ENCODE data around the gene EIF3CL.
"Not testable (repeated sequence)": the region's sequence is repeated elsewhere in the genome, so short reads cannot be mapped to it uniquely, and the experiment has no call there.

Gene EIF3CL

DNA sequence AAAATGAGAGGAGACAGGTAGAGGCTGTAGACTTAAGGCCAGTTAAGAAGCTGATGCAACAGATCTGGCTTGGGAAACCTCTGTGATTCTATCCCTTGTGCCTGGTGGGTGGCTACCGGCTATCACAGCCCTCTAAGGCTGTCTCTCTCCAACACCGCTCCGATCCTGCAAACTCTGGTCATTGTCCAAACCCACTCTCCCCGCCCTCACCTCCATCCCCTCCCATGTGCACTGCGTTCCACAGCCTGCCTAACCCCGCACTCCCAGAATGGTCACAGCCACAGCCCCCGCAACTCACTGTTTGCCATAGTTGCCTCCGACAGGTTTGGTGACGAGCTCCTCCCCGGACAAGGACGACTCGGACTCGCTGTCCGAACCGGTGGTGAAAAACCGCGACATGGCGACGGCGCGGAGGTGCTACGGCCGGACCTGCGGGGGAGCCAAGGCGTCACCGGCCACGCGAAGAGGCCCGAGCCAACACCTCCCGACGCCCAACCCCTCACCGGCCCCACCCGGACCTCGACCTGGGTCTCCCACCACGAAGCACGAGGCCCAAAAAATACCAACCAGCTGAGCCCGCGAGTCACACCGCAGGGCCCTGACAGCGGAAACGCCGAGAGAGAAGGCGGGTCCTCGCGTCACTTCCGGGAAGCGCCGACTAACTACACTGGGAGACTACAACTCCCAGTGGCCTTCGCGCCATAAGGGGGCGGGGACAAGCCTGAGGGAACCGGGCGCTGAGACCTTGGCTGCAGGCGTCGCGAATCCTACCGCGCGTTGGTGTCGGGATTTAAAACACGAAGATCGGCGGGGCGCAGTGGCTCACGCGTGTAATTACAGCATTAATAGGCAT, at the start of gene EIF3CL:
Gene EIF3CL (minus strand): TSS at position 622 of the 853 bp plus-strand sequence. CDS start 223 bp downstream, at position 399.
- not testable (repeated sequence) for DNase-seq (ENCODE audit: low spot score)

DNA sequence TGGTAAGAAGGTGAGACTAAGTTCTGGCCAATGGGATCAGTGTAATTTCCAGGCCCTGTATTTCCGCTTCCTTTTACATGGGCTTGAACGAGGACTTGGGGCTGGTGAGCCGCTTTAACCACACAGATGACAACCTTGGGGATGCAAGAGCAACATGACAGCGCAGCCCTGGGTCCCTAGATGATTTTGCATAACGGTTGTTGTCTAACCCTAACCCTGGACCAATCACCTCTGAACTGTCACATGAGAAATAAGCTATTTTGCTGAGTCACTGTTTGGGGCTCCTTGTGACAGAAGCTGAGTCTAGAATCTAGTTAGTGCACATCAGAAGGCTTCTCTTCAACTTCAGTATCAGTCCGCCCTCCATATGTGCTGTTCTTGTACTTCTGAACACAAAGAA, 43.4 kb upstream of the EIF3CL start:
- DNase-seq (ENCODE audit: low spot score) = not testable (repeated sequence)

GRCh38 chr16:28446388-28446787, 42.7 kb upstream of the EIF3CL start:
- not testable (repeated sequence) for DNase-seq (ENCODE audit: low spot score)

GRCh38 chr16:28443943-28444342, 40.3 kb upstream of the EIF3CL start:
- not testable (repeated sequence) for DNase-seq (ENCODE audit: low spot score)

- not testable (repeated sequence) for DNase-seq (ENCODE audit: low spot score)
These were observed 35.3 kb upstream of the EIF3CL start for GRCh38 chr16:28438899-28439298.

- not testable (repeated sequence) for DNase-seq (ENCODE audit: low spot score)
These were observed 31.7 kb upstream of the EIF3CL start for GRCh38 chr16:28435340-28435739.

DNA sequence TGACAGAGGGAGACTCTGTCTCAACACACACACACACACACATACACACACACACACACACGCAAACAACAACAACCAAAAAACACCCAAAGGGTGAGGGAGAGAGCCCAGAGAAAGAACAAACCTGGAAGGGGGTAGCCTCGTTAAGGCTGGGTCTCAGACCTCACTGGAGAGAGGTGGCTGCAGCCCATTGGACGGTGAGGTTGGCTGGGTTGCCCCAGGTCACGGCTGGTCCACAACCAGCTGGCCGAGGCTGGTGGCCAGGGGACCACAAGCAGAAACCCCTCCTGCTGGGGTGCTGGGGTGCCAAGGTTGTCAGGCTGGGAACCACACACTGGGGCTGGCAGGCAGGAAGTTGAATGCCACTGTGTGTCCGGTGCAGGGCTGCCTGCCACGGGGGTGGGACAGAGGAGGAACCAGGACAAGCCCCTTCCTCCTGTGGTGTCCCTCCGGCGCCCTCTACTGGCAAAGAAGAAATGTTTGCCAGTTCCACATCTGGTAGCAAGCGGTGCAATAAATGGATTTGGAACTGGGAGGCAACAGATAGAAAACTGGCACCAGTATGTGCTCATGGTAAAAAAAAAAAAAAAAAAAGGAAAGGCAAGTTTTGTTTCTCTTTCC, 22.5 kb upstream of the EIF3CL start:
- not testable (repeated sequence) for DNase-seq (ENCODE audit: low spot score)

DNA sequence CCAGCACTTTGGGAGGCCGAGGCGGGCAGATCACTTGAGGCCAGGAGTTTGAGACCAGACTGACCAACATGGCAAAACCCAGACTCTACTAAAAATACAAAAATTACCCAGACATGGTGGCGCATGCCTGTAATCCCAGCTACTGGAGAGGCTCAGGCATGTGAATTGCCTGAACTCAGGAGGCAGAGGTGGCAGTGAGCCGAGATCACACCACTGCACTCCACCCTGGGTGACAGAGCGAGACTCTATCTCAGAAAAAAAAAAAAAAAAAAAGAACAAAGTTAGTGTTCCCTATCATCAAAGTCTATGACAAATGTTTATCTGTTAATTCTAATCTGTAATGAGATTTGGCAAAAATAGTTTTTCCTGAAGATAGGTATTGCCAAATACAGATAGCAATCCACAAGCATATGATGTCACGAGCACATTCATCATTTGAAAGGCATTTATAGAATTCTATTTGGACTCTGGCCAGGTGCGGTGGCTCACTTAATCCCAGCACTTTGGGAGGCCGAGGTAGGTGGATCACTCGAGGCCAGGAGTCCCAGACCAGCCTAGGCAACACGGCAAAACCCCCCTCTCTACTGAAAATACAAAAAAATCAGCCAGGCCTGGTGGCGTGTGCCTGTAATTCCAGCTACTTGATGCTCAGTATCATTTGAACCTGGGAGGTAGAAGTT, 17.6 kb upstream of the EIF3CL start:
- DNase-seq (ENCODE audit: low spot score) = not testable (repeated sequence)

DNA sequence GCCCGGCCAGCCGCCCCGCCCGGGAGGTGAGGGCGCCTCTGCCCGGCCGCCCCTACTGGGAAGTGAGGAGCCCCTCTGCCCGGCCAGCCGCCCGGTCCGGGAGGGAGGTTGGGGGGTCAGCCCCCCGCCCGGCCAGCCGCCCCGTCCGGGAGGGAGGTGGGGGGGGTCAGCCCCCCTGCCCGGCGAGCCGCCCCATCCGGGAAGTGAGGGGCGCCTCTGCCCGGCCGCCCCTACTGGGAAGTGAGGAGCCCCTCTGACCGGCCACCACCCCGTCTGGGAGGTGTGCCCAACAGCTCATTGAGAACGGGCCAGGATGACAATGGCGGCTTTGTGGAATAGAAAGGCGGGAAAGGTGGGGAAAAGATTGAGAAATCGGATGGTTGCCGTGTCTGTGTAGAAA, 13.4 kb upstream of the EIF3CL start:
- not testable (repeated sequence) for DNase-seq (ENCODE audit: low spot score)

DNA sequence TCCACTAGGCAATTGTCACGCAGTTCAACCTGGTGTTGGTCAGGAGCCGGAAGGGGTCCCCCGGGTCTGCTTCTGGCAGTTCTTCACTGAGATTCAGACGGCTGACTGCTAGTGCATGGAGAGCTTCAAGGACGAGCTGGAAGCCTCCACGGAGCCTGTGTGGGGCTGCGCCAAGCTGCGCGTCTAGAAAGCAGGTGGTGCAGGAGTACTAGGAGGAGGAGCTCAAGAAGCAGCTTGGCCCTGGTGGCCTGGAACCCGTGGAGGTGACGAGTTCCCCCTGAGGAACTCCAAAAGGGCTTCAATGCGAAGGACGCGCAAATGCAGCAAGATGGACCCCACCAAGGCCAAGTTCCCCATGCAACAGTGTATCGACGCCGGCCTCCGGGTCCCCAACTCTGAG, 10.9 kb upstream of the EIF3CL start:
- not testable (repeated sequence) for DNase-seq (ENCODE audit: low spot score)

DNA sequence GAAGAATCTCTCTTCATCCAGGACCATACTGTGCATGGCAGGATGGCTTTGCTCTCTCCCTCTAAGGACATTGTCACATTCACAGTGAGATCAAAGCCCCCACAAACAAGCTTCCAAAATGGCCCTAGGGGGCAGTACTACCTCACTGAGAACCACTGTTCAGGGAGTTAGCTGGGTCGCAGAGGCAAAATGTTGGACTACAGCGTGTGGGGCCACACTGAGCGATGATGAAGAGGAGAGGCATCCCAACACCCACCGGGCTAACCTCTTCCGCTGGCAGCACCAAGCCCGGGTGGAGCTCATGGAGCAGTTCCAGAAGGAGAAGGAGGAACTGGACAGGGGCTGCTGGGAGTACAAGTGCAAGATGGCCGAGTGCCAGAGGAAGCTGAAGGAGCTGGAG, 9.9 kb upstream of the EIF3CL start:
- DNase-seq (ENCODE audit: low spot score) = not testable (repeated sequence)

DNA sequence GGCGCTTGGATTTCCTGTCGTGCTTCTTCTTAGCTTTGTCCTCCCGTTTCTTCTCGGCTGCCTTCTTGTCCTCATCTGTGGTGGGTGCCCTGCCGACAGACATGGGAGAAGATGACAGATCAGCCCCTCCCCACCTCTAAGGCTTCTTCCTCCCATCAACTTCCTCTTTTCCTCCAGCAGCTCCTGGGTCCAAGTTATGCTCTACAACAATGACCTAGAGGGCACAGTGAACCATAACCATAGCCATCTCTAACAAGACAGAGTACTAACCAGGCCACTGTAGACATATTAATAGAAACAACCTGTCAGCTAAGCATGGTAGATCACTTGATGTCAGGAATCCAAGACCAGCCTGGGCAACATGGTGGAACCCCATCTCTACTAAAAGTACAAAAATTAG, 11.6 kb downstream of the EIF3CL start:
- DNase-seq (ENCODE audit: low spot score) = not testable (repeated sequence)

DNA sequence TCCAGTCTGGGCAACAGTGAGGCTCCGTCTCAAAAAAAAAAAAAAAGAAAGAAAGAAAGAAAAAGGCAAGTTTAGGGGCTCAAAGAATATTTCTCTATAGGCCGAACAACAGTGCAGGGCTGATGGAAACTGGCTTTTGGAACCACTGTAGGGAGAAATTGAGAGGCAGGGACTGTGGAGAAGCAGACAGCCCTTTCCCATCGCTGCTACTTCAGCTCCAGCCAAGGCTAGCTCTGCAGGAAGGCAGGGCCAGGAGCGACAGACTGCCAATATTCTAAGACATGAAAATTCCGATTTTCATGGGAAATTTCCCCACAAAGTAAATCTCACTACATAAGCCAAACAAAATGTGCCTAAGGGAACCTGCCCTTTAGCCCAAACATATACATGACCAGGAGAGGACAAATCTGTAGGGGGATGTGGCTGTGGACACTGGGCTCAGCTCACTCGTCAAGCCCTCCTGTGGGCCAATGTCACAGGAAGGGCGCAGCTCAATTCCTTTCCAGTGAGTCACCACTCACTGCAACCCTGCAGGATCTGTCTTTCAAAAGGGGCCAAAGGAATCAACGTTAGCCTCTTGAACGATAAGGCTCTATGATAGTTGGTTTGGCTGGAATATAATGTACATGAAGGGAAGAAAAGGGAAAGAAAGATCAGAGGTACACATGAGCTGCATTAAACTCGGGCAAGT, 21.3 kb downstream of the EIF3CL start:
- DNase-seq (ENCODE audit: low spot score) = not testable (repeated sequence)

DNA sequence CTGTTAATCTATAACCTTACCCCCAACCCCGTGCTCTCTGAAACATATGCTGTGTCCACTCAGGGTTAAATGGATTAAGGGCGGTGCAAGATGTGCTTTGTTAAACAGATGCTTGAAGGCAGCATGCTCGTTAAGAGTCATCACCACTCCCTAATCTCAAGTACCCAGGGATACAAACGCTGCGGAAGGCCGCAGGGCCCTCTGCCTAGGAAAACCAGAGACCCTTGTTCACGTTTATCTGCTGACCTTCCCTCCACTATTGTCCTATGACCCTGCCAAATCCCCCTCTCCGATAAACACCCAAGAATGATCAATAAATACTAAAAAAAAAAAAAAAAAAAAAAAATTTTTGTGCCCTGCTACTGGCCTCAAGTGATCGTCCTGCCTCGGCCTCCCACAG, 25.8 kb downstream of the EIF3CL start:
- not testable (repeated sequence) for DNase-seq (ENCODE audit: low spot score)

GRCh38 chr16:28377108-28377625, 26.5 kb downstream of the EIF3CL start:
- DNase-seq (ENCODE audit: low spot score) = not testable (repeated sequence)

DNA sequence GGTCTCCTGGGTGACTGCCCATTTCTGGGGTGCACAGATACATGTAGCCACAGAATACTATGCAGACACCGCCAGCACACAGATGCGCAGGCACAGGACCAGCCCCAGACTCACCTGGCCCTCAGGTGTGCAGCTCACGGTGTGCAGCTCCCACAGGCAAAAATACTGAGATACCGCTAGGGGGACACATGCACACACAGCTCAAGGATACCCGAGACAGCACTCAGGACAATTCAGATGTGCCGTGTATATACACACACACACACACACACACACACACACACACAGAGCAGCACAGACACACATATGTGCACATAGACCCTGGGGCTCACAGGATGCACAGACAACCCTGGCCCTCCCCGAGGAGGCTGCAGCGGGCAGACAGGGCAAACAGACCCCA, 28.5 kb downstream of the EIF3CL start:
- not testable (repeated sequence) for DNase-seq (ENCODE audit: low spot score)

DNA sequence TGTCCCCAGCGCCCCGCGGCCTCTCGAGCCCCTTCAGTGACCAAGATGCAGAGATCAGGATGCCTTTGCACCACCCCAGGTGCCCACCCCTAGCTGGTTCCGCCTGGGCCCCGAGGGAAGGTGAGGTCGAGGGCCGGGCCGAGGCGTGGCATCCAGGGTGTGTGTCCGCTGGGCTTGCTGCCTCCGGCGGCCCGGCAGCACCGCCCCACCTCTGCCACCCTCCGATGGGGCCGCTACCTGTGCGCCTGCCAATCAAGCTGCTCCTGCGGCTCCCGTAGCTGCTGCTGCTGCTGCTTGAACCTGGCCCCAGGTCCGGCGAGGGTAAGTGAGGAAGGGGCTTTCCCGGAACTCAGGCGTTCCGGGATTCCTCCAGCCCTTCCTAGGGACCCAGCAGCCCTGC, 29.4 kb downstream of the EIF3CL start:
- DNase-seq (ENCODE audit: low spot score) = not testable (repeated sequence)

- not testable (repeated sequence) for DNase-seq (ENCODE audit: low spot score)
These were observed 35.7 kb downstream of the EIF3CL start for GRCh38 chr16:28367926-28368325.

DNA sequence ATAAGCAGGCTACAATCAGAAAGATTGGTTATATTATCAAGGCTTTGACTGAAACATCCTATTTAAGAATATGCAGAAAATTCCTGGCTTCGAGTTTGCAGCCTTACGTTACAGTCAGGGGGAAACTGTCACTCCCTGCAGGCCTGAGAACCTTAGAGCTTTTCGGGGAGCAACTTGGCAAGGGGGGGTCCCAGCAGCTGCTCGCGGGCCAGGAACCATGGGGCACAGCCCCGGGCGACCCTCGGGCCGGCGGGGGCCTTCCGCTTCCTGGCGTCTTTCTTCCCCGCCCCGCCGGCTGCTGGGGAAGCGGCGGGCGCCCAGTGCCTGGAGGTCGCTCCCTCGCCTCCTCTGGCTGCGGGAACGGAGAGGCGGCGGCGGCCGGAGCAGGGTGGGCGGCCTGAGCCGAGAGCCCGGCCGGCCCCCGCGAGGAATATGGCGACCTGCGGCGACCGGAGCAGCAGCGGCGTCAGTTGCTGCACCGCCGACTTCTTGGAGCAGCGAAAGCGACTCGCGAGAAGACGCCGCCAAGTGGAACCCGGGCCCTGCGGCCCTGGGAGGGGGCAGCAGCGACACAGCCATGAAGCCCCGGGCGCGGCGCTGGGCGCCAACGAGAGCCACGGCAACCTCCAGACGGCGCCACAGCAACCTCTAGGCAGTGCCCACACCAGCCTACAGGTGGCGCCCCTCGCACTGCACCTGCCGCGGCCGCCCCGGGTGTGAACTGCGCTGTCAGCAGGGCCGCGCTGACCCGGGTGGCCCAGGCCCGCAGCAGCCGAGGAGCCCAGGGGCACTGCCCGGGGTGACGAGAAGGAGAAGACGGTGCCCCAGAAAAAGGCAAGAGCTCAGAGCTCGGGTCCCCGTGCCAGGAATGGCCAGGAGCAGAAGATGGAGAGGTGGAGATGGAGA, 39.1 kb downstream of the EIF3CL start:
- not testable (repeated sequence) for DNase-seq (ENCODE audit: low spot score)

DNA sequence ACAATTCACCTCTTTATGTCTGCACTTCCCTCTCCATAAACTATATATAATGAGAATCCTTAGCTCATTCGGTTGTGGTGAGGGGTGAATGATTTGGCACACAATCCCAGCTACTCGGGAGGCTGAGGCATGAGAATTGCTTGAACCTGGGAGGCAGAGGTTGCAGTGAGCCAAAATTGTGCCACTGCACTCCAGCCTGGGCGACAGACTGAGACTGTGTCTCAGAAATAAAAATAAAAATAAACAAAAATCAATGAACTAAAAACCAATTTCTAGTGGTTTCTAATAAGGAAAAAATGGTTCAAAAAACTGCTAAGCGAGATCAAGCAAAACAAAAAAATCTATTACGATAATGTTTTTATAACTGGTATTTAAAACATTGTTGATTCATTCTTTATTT, 40.2 kb downstream of the EIF3CL start, which contains the start of gene NPIPB6:
Gene NPIPB6 (minus strand): TSS at position 101 of the 400 bp plus-strand sequence. CDS start 686 bp downstream, outside the sequence.
- not testable (repeated sequence) for DNase-seq (ENCODE audit: low spot score)
